Measurements from ENCODE around the gene CDK5RAP2.

CDK5RAP2 gene

GRCh38 chr9:120393386-120394057 lies 186.4 kb downstream of the CDK5RAP2 start:
- DNase-seq, result peak; percentile 53

- DNase-seq, result no peak
These were observed 187.3 kb downstream of the CDK5RAP2 start for GRCh38 chr9:120392711-120393110.

GRCh38 chr9:120392245-120392644 lies 187.7 kb downstream of the CDK5RAP2 start:
- DNase-seq, result no peak

- no peak for DNase-seq
These were observed 188.3 kb downstream of the CDK5RAP2 start for GRCh38 chr9:120391691-120392090.

- no peak for DNase-seq
These were observed 189.3 kb downstream of the CDK5RAP2 start for GRCh38 chr9:120390637-120391190.

GRCh38 chr9:120389867-120390266 lies 190.1 kb downstream of the CDK5RAP2 start:
- no peak for DNase-seq

- no peak for DNase-seq
These were observed 190.7 kb downstream of the CDK5RAP2 start for GRCh38 chr9:120389300-120389699.

- DNase-seq, result no peak
These were observed 191.7 kb downstream of the CDK5RAP2 start for GRCh38 chr9:120388003-120388855.

- no peak for DNase-seq
These were observed 192.5 kb downstream of the CDK5RAP2 start for GRCh38 chr9:120387257-120388002.

GRCh38 chr9:120386390-120387131 lies 193.4 kb downstream of the CDK5RAP2 start:
- DNase-seq, result no peak

- DNase-seq, result no peak
These were observed 194.2 kb downstream of the CDK5RAP2 start for GRCh38 chr9:120385606-120386389.

- DNase-seq, result no peak
These were observed 195.1 kb downstream of the CDK5RAP2 start for GRCh38 chr9:120384925-120385272.

- DNase-seq, result no peak
These were observed 195.7 kb downstream of the CDK5RAP2 start for GRCh38 chr9:120383999-120384924.

GRCh38 chr9:120383611-120383998 lies 196.4 kb downstream of the CDK5RAP2 start:
- DNase-seq, result no peak

GRCh38 chr9:120382453-120382852 lies 197.5 kb downstream of the CDK5RAP2 start:
- DNase-seq, result no peak

GRCh38 chr9:120381839-120382238 lies 198.1 kb downstream of the CDK5RAP2 start:
- no peak for DNase-seq

GRCh38 chr9:120379611-120380010 lies 200.4 kb downstream of the CDK5RAP2 start:
- DNase-seq, result no peak

GRCh38 chr9:120378680-120379079 lies 201.3 kb downstream of the CDK5RAP2 start:
- no peak for DNase-seq

- no peak for DNase-seq
These were observed 202.5 kb downstream of the CDK5RAP2 start for GRCh38 chr9:120377268-120378159.

GRCh38 chr9:120376101-120376500 lies 203.9 kb downstream of the CDK5RAP2 start:
- no peak for DNase-seq
